Keratinocyte (primary cell): ENCODE data around the gene TMEM37.

ENCODE experiments used
- EZH2 ChIP-seq: IDR thresholded peaks from one replicate; pipeline ENCODE4 v1.6.1; 2012; ENCODE audit warnings: inconsistent platforms, mild to moderate bottlenecking, low read length, moderate library complexity
- TF ChIP-seq, protein P1 (sequence below), 3 experiments: IDR thresholded peaks in 1 of 3; conservative IDR thresholded peaks in 1 of 3; optimal IDR thresholded peaks in 1 of 3; 2 replicates in 2 of 3; 3 replicates in 1 of 3; pipeline versions ENCODE3 to v1.5.1; 2011; ENCODE audit warnings: low read length in 3 of 3, mild to moderate bottlenecking in 3 of 3, moderate library complexity in 2 of 3, control low read depth in 1 of 3, inconsistent platforms in 1 of 3; ENCODE audit not compliant: insufficient read depth in 2 of 3; ENCODE audit errors: extremely low read depth in 1 of 3

DNA sequence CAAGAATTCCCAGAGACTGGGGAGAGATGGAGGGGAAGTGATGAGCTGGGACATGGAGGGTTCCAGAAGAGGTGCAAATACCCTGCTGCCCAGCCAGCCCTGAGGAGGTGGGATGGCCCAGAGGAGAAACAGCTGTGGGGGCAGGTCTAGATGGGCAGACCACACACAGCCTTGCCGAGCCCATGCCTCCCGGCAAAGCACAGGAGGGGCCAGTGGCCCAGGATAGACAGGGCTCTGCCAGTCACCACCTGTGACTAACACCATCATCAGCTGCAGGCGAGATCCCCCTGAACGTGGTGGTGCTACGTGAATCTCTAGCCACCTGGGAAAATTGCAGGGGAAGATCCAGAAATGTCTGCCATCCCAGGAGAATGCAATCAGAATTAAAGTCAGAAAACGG is 53.2 kb downstream of the TMEM37 start:
- TF ChIP-seq EZH2: no peak
- TF ChIP-seq, protein P1, sequence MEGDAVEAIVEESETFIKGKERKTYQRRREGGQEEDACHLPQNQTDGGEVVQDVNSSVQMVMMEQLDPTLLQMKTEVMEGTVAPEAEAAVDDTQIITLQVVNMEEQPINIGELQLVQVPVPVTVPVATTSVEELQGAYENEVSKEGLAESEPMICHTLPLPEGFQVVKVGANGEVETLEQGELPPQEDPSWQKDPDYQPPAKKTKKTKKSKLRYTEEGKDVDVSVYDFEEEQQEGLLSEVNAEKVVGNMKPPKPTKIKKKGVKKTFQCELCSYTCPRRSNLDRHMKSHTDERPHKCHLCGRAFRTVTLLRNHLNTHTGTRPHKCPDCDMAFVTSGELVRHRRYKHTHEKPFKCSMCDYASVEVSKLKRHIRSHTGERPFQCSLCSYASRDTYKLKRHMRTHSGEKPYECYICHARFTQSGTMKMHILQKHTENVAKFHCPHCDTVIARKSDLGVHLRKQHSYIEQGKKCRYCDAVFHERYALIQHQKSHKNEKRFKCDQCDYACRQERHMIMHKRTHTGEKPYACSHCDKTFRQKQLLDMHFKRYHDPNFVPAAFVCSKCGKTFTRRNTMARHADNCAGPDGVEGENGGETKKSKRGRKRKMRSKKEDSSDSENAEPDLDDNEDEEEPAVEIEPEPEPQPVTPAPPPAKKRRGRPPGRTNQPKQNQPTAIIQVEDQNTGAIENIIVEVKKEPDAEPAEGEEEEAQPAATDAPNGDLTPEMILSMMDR (optimal IDR thresholded peaks at IDR 0.05 in 1 of 3, IDR thresholded peaks at IDR 0.05 in 1 of 3, conservative IDR thresholded peaks at IDR 0.05 in 1 of 3; ENCODE audit: extremely low read depth in 1 of 3, insufficient read depth in 2 of 3, low read length in 3 of 3): no peak
